Activated naive CD8-positive, alpha-beta T cell treated with anti-CD3 and anti-CD28 coated beads for 36 hours (primary cell): ENCODE results near the gene GET4. TPM values are rescaled to one million over a fixed set of nuclear protein-coding genes. Genes with fewer than 3 reads are reported as not detected.
"Not testable (repeated sequence)": the region's sequence is repeated elsewhere in the genome, so short reads cannot be mapped to it uniquely, and the experiment has no call there.

ENCODE experiments used
- DNase-seq: peaks from one replicate; pipeline ENCODE4 v3.0.0; 2021
- H3K27ac Mint-ChIP-seq: one replicate; pipeline ENCODE4 v1.8.0; 2022; ENCODE audit warnings: mild to moderate bottlenecking, moderate library complexity, mixed read lengths
- H3K27me3 Mint-ChIP-seq: one replicate; pipeline ENCODE4 v1.8.0; 2022; ENCODE audit warnings: mild to moderate bottlenecking, mixed read lengths
- H3K36me3 Mint-ChIP-seq: one replicate; pipeline ENCODE4 v1.8.0; 2021; ENCODE audit warnings: mild to moderate bottlenecking, mixed read lengths
- H3K4me1 Mint-ChIP-seq: one replicate; pipeline ENCODE4 v1.8.0; 2021; ENCODE audit warnings: mixed read lengths
- H3K4me3 Mint-ChIP-seq: one replicate; pipeline ENCODE4 v1.8.0; 2022; ENCODE audit warnings: mild to moderate bottlenecking, moderate library complexity, mixed read lengths
- H3K9me3 Mint-ChIP-seq: one replicate; pipeline ENCODE4 v1.8.0; 2022; ENCODE audit warnings: mixed read lengths
- total RNA-seq, 2 experiments: library from RNA; stranded (reverse); gene quantifications; one replicate each; pipeline ENCODE4 v1.2.3, GENCODE V29; 2021

Gene GET4
- total RNA-seq, 2 experiments from 2014 or later: 35.2 to 39.6 TPM

GRCh38 chr7:937856-938484 is 61.6 kb downstream of the GET4 start:
- no peak for DNase-seq
- no peak overlapping the region for H3K4me3 Mint-ChIP-seq
- H3K27me3 Mint-ChIP-seq: no peaks in the 10 kb centered on the region
- H3K4me1 Mint-ChIP-seq: peaks cover 31% of the 10 kb centered on the region
- H3K9me3 Mint-ChIP-seq: peaks cover 21% of the 10 kb centered on the region
- H3K27ac Mint-ChIP-seq: peak overlapping the region; percentile 42
- H3K36me3 Mint-ChIP-seq: peaks cover 49% of the 10 kb centered on the region

- no peaks in the 10 kb centered on the region for H3K27me3 Mint-ChIP-seq
- H3K9me3 Mint-ChIP-seq: peaks cover 21% of the 10 kb centered on the region
- peaks cover 31% of the 10 kb centered on the region for H3K4me1 Mint-ChIP-seq
- no peak for DNase-seq
- no peak overlapping the region for H3K4me3 Mint-ChIP-seq
- peaks cover 49% of the 10 kb centered on the region for H3K36me3 Mint-ChIP-seq
- H3K27ac Mint-ChIP-seq: no peak overlapping the region
Observed at GRCh38 chr7:938546-939185, 62.3 kb downstream of the GET4 start.

- peaks cover 21% of the 10 kb centered on the region for H3K9me3 Mint-ChIP-seq
- H3K4me1 Mint-ChIP-seq: peaks cover 31% of the 10 kb centered on the region
- no peak for DNase-seq
- no peaks in the 10 kb centered on the region for H3K27me3 Mint-ChIP-seq
- H3K36me3 Mint-ChIP-seq: peaks cover 47% of the 10 kb centered on the region
- H3K27ac Mint-ChIP-seq: peak overlapping the region; percentile 98
- no peak overlapping the region for H3K4me3 Mint-ChIP-seq
Observed at GRCh38 chr7:939843-940242, 63.5 kb downstream of the GET4 start.

GRCh38 chr7:940599-941408 is 64.5 kb downstream of the GET4 start:
- peak overlapping the region; percentile 98 for H3K27ac Mint-ChIP-seq
- peaks cover 21% of the 10 kb centered on the region for H3K9me3 Mint-ChIP-seq
- peaks cover 31% of the 10 kb centered on the region for H3K4me1 Mint-ChIP-seq
- peaks cover 46% of the 10 kb centered on the region for H3K36me3 Mint-ChIP-seq
- H3K4me3 Mint-ChIP-seq: peak overlapping the region; percentile 53
- no peak for DNase-seq
- H3K27me3 Mint-ChIP-seq: no peaks in the 10 kb centered on the region

GRCh38 chr7:943793-944192 is 67.4 kb downstream of the GET4 start:
- not testable (repeated sequence) for DNase-seq, H3K27ac Mint-ChIP-seq, H3K4me3 Mint-ChIP-seq, H3K27me3 Mint-ChIP-seq
- Mint-ChIP-seq H3K9me3 (peaks cover 21% of the 10 kb centered on the region), H3K36me3 (peaks cover 33% of the 10 kb centered on the region), H3K4me1 (peaks cover 27% of the 10 kb centered on the region)

GRCh38 chr7:944744-945143 is 68.4 kb downstream of the GET4 start:
- H3K4me1 Mint-ChIP-seq: peaks cover 26% of the 10 kb centered on the region
- H3K4me3 Mint-ChIP-seq: no peak overlapping the region
- no peaks in the 10 kb centered on the region for H3K27me3 Mint-ChIP-seq
- no peak for DNase-seq
- H3K27ac Mint-ChIP-seq: no peak overlapping the region
- H3K36me3 Mint-ChIP-seq: peaks cover 32% of the 10 kb centered on the region
- peaks cover 20% of the 10 kb centered on the region for H3K9me3 Mint-ChIP-seq

GRCh38 chr7:945147-945555 is 68.8 kb downstream of the GET4 start:
- peaks cover 31% of the 10 kb centered on the region for H3K36me3 Mint-ChIP-seq
- H3K27ac Mint-ChIP-seq: no peak overlapping the region
- no peaks in the 10 kb centered on the region for H3K27me3 Mint-ChIP-seq
- DNase-seq: no peak
- H3K9me3 Mint-ChIP-seq: peaks cover 16% of the 10 kb centered on the region
- H3K4me1 Mint-ChIP-seq: peaks cover 26% of the 10 kb centered on the region
- no peak overlapping the region for H3K4me3 Mint-ChIP-seq

GRCh38 chr7:945556-946255 is 69.4 kb downstream of the GET4 start:
- Mint-ChIP-seq H3K4me3 (no peak overlapping the region), H3K9me3 (peaks cover 10% of the 10 kb centered on the region), H3K27me3 (no peaks in the 10 kb centered on the region), H3K36me3 (peaks cover 30% of the 10 kb centered on the region), H3K27ac (no peak overlapping the region), H3K4me1 (peaks cover 23% of the 10 kb centered on the region)
- no peak for DNase-seq

Other genes starting within 250 kb of the GET4 start
- gene DNAAF5, start 149.9 kb upstream of the GET4 start, total RNA-seq: 10 to 100 TPM; 46.8 to 48.5 TPM
- 10 to 100 TPM; 38.1 to 40.2 TPM for gene PRKAR1B, start 149.3 kb upstream of the GET4 start, total RNA-seq
- 10 to 100 TPM; 50.1 to 53.4 TPM for gene SUN1, start 44.1 kb upstream of the GET4 start, total RNA-seq
- 10 to 100 TPM; 49.9 to 56.7 TPM for gene ADAP1, start 78.1 kb downstream of the GET4 start, total RNA-seq
- 10 to 100 TPM; 17.7 to 18.1 TPM for gene COX19, start 99.0 kb downstream of the GET4 start, total RNA-seq
- gene CYP2W1, start 106.6 kb downstream of the GET4 start, total RNA-seq: not detected
- 1 to 10 TPM; 2.4 to 2.8 TPM for gene GPR146, start 168.0 kb downstream of the GET4 start, total RNA-seq
- gene GPER1, start 211.6 kb downstream of the GET4 start, total RNA-seq: under 1 TPM; 0.14 to 0.37 TPM